ENCODE measurements around the gene DPYD.

DPYD gene

GRCh38 chr1:97610102-97610501 is 310.7 kb downstream of the DPYD start:
- DNase-seq (ENCODE audit: low spot score), result no peak

- DNase-seq (ENCODE audit: low spot score), result no peak
Measured at GRCh38 chr1:97608272-97608671, 312.6 kb downstream of the DPYD start.

GRCh38 chr1:97603776-97604175 is 317.1 kb downstream of the DPYD start:
- DNase-seq (ENCODE audit: low spot score), result peak; percentile 56

DNA sequence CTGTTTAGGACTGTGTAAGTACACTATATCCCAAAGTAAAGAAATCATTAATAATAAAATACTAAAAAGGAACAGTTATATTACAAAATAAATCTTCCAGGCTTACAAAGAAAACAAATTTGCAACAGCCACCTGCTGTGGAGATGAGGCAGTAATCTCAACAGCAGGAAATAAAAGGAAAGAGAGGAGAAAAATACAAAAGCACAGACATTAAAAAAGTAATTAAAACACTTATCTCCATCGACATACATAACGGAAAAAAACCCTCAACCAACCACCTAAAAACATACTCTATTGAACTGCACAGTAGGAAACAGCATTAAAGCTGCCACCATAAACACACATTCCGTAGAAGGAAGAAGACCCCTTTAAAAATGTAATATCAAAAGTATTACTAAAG is 317.6 kb downstream of the DPYD start:
- no peak for DNase-seq (ENCODE audit: low spot score)

DNA sequence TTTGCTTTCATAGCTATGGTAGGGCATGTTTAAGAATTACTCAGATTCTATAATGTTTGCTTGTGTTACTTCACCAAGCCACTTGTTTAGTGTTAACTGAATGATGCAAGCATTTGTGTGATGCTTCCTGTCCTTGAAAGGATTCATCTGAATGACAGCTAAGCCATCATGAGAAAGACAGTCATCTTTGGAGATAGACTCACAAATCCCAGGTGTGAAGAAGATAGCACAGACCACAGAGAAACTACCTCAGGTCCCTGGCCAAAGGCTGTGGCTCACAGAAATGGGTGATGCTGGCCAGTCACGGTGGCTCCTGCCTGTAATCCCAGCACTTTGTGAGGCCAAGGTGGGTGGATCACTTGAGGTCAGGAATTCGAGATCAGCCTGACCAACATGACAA is 321.4 kb downstream of the DPYD start:
- DNase-seq (ENCODE audit: low spot score), result no peak

DNA sequence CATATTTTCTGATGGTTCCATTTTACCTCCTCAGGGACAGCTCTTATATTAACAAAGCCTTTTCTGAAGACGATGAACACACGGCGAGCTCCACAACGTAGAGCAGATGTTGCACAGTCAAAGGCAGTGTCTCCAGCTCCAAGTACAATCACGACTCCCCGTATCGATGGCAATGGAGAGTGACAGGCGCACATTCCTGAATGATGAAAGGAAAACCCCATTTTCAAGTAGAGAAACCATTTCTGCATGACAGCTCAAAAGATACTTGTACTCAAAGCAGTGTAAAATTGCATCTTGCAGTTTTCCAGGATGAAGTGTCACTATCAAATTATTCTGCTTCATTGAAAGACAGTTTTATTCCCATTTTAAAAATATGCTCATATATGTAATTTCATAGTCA is 327.6 kb downstream of the DPYD start:
- DNase-seq (ENCODE audit: low spot score), result no peak

GRCh38 chr1:97588772-97589171 is 332.1 kb downstream of the DPYD start:
- no peak for DNase-seq (ENCODE audit: low spot score)

DNA sequence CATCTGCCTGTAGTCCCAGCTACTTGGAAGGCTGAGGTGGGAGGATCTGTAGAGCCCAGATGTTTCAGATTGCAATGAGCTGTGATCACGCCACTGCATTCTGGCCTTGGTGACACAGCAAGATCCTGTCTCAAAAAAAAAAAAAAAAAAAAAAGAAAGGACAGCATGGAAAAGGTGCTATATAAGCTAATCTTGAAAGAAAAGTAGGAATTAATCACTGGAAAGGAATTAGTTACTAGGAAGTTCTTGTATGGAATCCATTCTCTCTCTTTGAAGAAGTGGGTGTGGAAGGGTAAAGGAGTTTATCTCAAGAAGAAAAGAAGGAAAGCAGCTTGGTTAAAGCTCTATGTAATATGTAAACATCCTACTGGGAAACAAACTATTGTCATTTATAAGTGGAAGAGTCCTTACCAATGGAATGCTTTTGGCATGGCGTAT is 339.2 kb downstream of the DPYD start:
- no peak for DNase-seq (ENCODE audit: low spot score)

GRCh38 chr1:97577613-97578012 is 343.2 kb downstream of the DPYD start:
- DNase-seq (ENCODE audit: low spot score), result no peak

- DNase-seq (ENCODE audit: low spot score), result no peak
Measured at GRCh38 chr1:97573553-97573952, 347.3 kb downstream of the DPYD start.

DNA sequence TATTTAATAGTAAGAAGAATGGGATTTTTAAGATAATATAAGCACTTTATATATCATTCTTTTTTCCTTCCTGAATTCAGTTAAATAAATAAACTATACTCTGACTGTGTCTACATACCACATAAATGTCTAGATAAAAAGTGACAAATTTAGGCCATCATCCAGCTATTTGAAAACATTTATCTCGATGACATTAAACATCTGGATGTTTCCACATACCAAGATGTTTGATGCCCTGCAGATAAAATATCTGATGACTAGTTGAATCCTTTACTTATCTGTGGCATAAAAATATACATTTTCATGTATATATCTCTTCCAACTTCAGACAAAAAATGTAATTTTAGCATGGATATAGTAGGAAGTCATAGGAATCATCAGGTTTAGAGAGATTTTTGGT is 348.3 kb downstream of the DPYD start:
- DNase-seq (ENCODE audit: low spot score), result no peak

- no peak for DNase-seq (ENCODE audit: low spot score)
Measured at GRCh38 chr1:97571760-97572159, 349.1 kb downstream of the DPYD start.

DNA sequence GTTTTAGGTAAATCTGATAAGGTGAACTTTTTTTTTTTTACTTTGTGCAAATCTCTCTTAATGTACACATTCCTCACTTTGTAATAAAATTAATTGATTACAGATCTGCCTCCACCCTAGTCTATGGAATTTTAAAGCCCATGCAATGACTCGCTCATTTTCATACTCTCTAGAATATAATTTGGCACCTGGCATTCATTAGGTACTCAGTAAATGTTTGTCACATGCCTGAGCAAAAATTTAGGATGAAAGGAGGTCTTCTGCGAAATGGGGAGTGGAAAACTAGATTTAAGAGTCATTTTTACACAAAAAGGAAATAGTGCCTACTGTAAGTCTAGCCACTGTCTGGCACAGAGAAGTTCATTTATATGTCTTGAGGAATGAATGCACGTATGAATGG is 350.1 kb downstream of the DPYD start:
- DNase-seq (ENCODE audit: low spot score), result no peak

DNA sequence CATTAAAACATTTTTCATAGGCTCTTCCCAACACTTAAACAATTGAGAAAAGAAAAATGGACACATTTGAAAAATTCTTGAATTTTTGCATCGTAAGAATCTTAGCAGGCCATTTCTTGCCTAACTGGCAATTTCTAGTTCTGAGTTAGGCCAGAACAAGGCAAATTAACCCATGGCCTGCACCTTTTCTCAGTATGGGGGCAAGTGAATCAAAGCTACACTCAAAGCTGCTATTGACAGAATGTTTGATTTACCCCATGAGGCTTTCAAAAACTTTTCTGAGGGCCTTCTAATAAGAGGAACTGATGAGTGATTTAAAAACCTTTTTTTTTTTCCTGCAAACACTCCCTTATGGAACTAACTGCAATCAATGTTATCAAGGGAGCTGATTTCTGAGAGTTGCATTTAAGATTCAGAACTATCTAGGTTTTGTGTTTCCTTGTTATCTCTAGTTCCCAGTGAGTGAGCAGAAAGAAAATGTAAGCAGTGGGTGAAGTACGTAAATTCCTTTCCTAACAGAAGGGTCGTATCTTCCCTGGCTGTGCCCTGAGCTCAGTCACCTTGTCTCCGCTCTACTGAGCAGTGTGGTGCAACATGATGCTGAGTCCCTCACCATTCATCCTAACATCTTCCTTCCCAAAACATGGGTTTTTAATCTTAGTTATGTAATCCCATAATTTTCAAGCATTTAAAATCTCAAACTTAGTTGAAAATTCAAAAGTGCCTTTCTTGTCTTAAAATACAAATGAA is 353.7 kb downstream of the DPYD start:
- DNase-seq (ENCODE audit: low spot score), result no peak

GRCh38 chr1:97565886-97566285 is 354.9 kb downstream of the DPYD start:
- no peak for DNase-seq (ENCODE audit: low spot score)

- no peak for DNase-seq (ENCODE audit: low spot score)
Measured at GRCh38 chr1:97563926-97564325, 356.9 kb downstream of the DPYD start.

- no peak for DNase-seq (ENCODE audit: low spot score)
Measured at GRCh38 chr1:97562081-97562480, 358.8 kb downstream of the DPYD start.

- no peak for DNase-seq (ENCODE audit: low spot score)
Measured at GRCh38 chr1:97560714-97561113, 360.1 kb downstream of the DPYD start.

- DNase-seq (ENCODE audit: low spot score), result no peak
Measured at GRCh38 chr1:97553971-97554370, 366.9 kb downstream of the DPYD start.

DNA sequence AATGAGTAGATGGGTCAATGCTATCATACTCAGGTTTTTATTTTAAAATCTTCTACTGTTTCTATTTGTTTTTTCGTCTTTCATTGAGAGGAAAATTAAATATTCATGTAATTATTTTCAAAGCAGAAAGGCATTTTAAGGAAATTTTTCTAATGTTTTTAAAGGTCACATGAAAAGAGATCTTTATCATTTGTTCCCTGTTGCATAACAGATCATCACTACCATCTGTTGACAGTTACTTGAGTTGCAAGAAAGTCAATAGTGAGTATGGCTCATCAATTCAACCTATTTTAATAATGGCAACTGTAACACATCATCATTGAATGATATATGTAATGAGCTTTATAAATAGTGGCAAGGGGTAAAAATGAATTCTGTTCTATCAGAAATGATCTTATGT is 369.7 kb downstream of the DPYD start:
- no peak for DNase-seq (ENCODE audit: low spot score)

DNA sequence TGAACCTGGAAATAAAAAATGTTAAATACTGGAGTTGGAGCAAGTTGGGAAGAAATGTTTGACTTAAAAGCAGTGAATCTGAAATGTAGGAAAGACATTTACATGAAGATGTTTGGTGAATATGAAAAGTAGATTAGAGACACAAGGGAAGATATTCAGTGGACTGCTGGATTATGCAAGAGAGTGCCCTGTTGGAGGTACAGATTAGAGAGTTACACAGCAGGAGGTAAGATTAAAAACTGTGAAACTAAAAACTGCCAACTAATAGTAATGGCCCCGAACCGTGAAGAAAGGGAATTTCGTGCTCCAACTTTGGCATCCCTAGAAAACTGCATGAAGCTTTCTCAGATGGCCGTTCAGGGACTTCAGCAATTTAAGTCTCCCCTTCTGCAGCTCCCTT is 375.4 kb downstream of the DPYD start:
- DNase-seq (ENCODE audit: low spot score), result no peak

DNA sequence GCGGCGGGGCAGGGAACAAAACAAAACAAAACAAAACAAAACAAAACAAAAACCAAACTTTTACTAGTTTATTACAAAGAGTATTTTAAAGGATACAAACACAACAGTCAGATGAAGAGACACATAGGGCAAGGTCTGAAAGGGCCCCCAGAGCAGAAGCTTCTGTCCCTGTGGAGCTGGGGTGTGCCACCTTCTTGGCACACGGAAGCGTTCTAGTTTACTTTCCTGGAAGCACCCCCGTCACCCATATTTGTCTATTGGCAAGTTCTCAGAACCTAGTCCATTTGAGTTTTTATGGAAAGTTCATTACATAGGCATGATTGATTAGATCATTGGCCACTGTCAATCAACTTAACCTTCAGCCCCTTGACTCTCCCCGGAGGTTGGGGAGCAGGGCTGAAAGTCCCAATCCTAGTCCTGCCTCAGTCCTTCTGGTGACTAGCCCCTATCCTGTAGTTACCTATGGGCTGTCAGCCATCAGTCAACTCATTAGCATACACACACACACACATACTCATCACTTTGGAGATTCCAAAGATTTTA is 380.4 kb downstream of the DPYD start:
- no peak for DNase-seq (ENCODE audit: low spot score)

DNA sequence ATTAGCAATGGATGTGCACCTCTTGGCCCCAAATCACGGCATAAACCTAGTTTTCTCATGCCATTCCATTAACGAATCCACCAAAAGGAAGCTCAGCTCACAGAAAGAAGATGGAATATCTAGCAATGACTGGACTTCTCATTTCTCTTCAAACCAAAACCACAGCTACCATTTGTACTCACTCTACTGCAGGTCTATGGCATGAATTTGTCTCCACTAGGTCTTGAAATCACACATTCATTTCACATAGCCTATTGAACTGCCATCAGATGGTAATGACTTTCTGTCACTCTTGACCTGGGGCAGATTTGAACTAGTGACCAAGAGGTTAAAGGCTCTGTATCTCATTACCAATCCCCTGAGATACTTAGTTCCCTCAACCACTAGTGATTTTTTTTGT is 382.7 kb downstream of the DPYD start:
- DNase-seq (ENCODE audit: low spot score), result no peak

GRCh38 chr1:97533358-97533757 is 387.5 kb downstream of the DPYD start:
- DNase-seq (ENCODE audit: low spot score), result no peak

Data from kidney capillary endothelial cell (primary cell).